Fibroblast of lung (primary cell): ENCODE data around the gene HS6ST2. TPM values are rescaled to one million over a fixed set of nuclear protein-coding genes. Genes with fewer than 3 reads are reported as not detected.

ENCODE experiments used
- DNase-seq, 2 donors: peaks; one replicate each; pipeline versions ENCODE4 v3.0.0 to v3.0.0-alpha.2; 2010; ENCODE audit warnings: low read depth in 2 of 2
- H2AFZ ChIP-seq: 2 replicates; pipeline ENCODE4 v1.5.1; 2012; ENCODE audit warnings: low read length, control low read depth, inconsistent platforms
- H3K27ac ChIP-seq: 2 replicates; pipeline ENCODE4 v1.5.1; 2011; ENCODE audit warnings: low read length, control low read depth; ENCODE audit not compliant: insufficient read depth
- H3K27me3 ChIP-seq: 2 replicates; pipeline ENCODE4 v1.5.1; 2011; ENCODE audit warnings: mild to moderate bottlenecking, low read length; ENCODE audit not compliant: control insufficient read depth, insufficient read depth
- H3K36me3 ChIP-seq: 2 replicates; pipeline ENCODE4 v1.5.1; 2011; ENCODE audit warnings: low read length; ENCODE audit not compliant: control insufficient read depth, insufficient read depth
- H3K4me1 ChIP-seq: 2 replicates; pipeline ENCODE4 v1.5.1; 2011; ENCODE audit warnings: low read length; ENCODE audit not compliant: control insufficient read depth, insufficient read depth; ENCODE audit errors: extremely low read depth
- H3K4me2 ChIP-seq: 2 replicates; pipeline ENCODE4 v1.5.1; 2011; ENCODE audit warnings: low read length, control low read depth; ENCODE audit not compliant: insufficient read depth; ENCODE audit errors: extremely low read depth
- H3K4me3 ChIP-seq, 4 experiments: fragments of 200-600 bp in 1 of 4; sonication (generic) in 1 of 4; replicated peaks in 1 of 4; 2 replicates each; pipeline ENCODE4 v1.5.1; 2011 to 2016; ENCODE audit warnings: low read length in 4 of 4, low read depth in 3 of 4, mild to moderate bottlenecking in 3 of 4, control low read depth in 2 of 4, inconsistent platforms in 1 of 4, mixed read lengths in 1 of 4; ENCODE audit not compliant: insufficient read depth in 1 of 4; ENCODE audit errors: control extremely low read depth in 1 of 4
- H3K79me2 ChIP-seq: 2 replicates; pipeline ENCODE4 v1.5.1; 2012; ENCODE audit warnings: mild to moderate bottlenecking, low read length, inconsistent platforms; ENCODE audit not compliant: control insufficient read depth, insufficient read depth
- H3K9ac ChIP-seq: 2 replicates; pipeline ENCODE4 v1.5.1; 2011; ENCODE audit warnings: mild to moderate bottlenecking, low read length, control low read depth; ENCODE audit not compliant: insufficient read depth
- H3K9me3 ChIP-seq: 2 replicates; pipeline ENCODE4 v1.5.1; 2012; ENCODE audit warnings: low read depth, low read length; ENCODE audit not compliant: control insufficient read depth, insufficient read depth
- H4K20me1 ChIP-seq: 2 replicates; pipeline ENCODE4 v1.5.1; 2011; ENCODE audit warnings: low read length; ENCODE audit not compliant: control insufficient read depth, insufficient read depth; ENCODE audit errors: extremely low read depth
- EZH2 ChIP-seq: IDR thresholded peaks from 2 replicates; pipeline ENCODE4 v1.5.1; 2012; ENCODE audit warnings: low read length, control low read depth, mild to moderate bottlenecking; ENCODE audit errors: missing control alignments
- polyA plus RNA-seq, 2 donors: library from polyadenylated mRNA; depleted of rRNA in 1 of 2; stranded (reverse) in 1 of 2; unstranded in 1 of 2; fragments of >200 nt; gene quantifications; 2 replicates each; pipeline ENCODE4 v1.2.1, GENCODE V29; 2011 to 2012; ENCODE audit warnings: missing spikeins in 1 of 2
- total RNA-seq: library from RNA; depleted of rRNA; stranded (reverse); fragments of >200 nt; gene quantifications from 2 replicates; pipeline ENCODE4 v1.2.1, GENCODE V29; 2014
- TF ChIP-seq, protein P1 (sequence below), 2 donors: IDR thresholded peaks in 1 of 2; conservative IDR thresholded peaks in 1 of 2; 1 replicate in 1 of 2; 2 replicates in 1 of 2; pipeline ENCODE4 v1.5.1; 2011 to 2012; ENCODE audit warnings: low read length in 2 of 2, control low read depth in 1 of 2, inconsistent platforms in 1 of 2, low read depth in 1 of 2, mild to moderate bottlenecking in 1 of 2

The HS6ST2 gene
- total and polyA plus RNA-seq, 2 donors (not counting 1 experiment from before 2014, with no cell fraction given): 0.01 to 0.17 TPM

DNA sequence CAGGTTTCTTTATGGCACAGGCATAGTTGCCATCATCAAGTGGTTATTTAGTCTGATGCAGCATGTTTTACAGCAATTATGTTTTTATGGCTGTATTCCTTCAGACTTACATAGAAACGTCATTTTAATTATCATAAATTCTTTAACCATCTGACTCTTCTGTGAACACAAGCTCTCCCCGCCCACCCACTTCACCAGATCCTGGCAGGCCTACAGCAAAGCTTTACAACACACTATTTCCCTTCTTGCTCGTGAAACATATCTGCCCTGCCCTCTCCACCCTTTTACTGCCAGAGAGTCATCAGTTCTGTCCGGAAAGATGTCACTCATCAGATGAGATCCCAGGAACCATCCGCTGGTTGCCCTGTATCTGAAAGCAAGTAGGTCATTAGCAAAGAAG, 120.5 kb downstream of the HS6ST2 start:
- H3K36me3 ChIP-seq: no peaks in the 10 kb centered on the region
- H3K27ac ChIP-seq: no peak overlapping the region
- no peaks in the 10 kb centered on the region for H3K27me3 ChIP-seq
- H4K20me1 ChIP-seq: no peaks in the 10 kb centered on the region
- DNase-seq: peak in 1 of 2 donors; percentile 25
- no peaks in the 10 kb centered on the region for H3K9me3 ChIP-seq
- TF ChIP-seq EZH2: no peak
- TF ChIP-seq, protein P1, sequence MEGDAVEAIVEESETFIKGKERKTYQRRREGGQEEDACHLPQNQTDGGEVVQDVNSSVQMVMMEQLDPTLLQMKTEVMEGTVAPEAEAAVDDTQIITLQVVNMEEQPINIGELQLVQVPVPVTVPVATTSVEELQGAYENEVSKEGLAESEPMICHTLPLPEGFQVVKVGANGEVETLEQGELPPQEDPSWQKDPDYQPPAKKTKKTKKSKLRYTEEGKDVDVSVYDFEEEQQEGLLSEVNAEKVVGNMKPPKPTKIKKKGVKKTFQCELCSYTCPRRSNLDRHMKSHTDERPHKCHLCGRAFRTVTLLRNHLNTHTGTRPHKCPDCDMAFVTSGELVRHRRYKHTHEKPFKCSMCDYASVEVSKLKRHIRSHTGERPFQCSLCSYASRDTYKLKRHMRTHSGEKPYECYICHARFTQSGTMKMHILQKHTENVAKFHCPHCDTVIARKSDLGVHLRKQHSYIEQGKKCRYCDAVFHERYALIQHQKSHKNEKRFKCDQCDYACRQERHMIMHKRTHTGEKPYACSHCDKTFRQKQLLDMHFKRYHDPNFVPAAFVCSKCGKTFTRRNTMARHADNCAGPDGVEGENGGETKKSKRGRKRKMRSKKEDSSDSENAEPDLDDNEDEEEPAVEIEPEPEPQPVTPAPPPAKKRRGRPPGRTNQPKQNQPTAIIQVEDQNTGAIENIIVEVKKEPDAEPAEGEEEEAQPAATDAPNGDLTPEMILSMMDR (conservative IDR thresholded peaks at IDR 0.05 in 1 of 2, IDR thresholded peaks at IDR 0.05 in 1 of 2; ENCODE audit: low read depth in 1 of 2, low read length in 2 of 2): no peak
- H3K4me1 ChIP-seq: no peaks in the 10 kb centered on the region
- H3K79me2 ChIP-seq: no peaks in the 10 kb centered on the region
- no peak overlapping the region for H2AFZ ChIP-seq
- H3K9ac ChIP-seq: no peak overlapping the region
- no peak overlapping the region for H3K4me3 ChIP-seq
- no peak overlapping the region for H3K4me2 ChIP-seq

DNA sequence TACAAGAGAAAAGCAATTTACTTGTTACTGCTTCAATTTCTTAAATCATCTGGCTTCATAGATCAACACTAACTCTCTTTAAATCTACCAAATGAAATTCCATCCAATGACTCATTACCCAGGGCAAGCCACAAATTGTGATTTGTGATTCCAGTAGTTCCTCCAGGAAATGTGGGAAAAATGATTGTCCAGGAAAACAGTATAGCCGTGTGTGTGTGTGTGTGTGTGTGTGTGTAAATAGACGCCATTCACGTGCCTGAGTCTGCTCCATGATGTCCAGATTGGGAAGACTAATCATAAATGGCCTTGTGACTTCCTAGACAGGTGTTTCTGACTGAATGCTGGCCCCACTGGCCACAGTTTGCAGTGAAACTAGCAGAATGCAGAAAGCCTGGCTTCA, 121.3 kb downstream of the HS6ST2 start:
- DNase-seq: peak; percentile 86 to 88
- no peak overlapping the region for H3K4me2 ChIP-seq
- no peak overlapping the region for H3K27ac ChIP-seq

DNA sequence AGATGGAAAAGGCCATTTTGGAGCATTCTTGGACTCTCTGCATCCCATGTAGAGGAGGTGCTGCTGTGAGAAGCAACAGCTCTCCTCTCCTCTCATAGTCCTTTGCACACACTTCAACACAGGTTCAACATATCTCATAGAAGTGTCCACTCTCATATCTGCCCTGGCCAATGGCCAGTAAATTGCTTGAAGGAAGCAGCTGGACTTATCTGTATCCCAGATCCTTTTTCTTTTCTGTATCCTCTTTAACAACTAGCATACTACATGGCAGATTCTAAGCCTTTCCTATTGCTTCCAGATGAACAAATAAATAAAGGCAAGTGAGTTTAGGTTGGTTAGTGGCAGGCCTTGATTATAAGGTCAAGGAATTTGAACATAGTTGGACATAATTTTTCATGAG, 122.0 kb downstream of the HS6ST2 start:
- no peaks in the 10 kb centered on the region for H3K79me2 ChIP-seq
- H3K36me3 ChIP-seq: no peaks in the 10 kb centered on the region
- TF ChIP-seq, protein P1 (conservative IDR thresholded peaks at IDR 0.05 in 1 of 2, IDR thresholded peaks at IDR 0.05 in 1 of 2; ENCODE audit: low read depth in 1 of 2, low read length in 2 of 2): no peak
- no peak for TF ChIP-seq EZH2
- H4K20me1 ChIP-seq: no peaks in the 10 kb centered on the region
- no peak overlapping the region for H3K4me3 ChIP-seq
- H3K27ac ChIP-seq: no peak overlapping the region
- no peaks in the 10 kb centered on the region for H3K4me1 ChIP-seq
- H3K9ac ChIP-seq: no peak overlapping the region
- no peaks in the 10 kb centered on the region for H3K27me3 ChIP-seq
- H3K9me3 ChIP-seq: no peaks in the 10 kb centered on the region
- H2AFZ ChIP-seq: no peak overlapping the region
- no peak overlapping the region for H3K4me2 ChIP-seq
- no peak for DNase-seq

More for the DNA sequence above, 121.3 kb downstream of the HS6ST2 start:
- Histone ChIP-seq H3K9me3 (no peaks in the 10 kb centered on the region), H2AFZ (no peak overlapping the region), H3K9ac (no peak overlapping the region), H3K4me3 (no peak overlapping the region), H3K27me3 (no peaks in the 10 kb centered on the region), H4K20me1 (no peaks in the 10 kb centered on the region), H3K4me1 (no peaks in the 10 kb centered on the region), H3K36me3 (no peaks in the 10 kb centered on the region), H3K79me2 (no peaks in the 10 kb centered on the region)
- TF ChIP-seq EZH2: no peak
- TF ChIP-seq, protein P1 (conservative IDR thresholded peaks at IDR 0.05 in 1 of 2, IDR thresholded peaks at IDR 0.05 in 1 of 2; ENCODE audit: low read depth in 1 of 2, low read length in 2 of 2): no peak
